ENCODE results near the gene C1orf174. TPM values are rescaled to one million over a fixed set of nuclear protein-coding genes. Genes with fewer than 3 reads are reported as not detected.

C1orf174 gene
- total RNA-seq, 1 donor from 2014 or later, result 22.1 TPM

DNA sequence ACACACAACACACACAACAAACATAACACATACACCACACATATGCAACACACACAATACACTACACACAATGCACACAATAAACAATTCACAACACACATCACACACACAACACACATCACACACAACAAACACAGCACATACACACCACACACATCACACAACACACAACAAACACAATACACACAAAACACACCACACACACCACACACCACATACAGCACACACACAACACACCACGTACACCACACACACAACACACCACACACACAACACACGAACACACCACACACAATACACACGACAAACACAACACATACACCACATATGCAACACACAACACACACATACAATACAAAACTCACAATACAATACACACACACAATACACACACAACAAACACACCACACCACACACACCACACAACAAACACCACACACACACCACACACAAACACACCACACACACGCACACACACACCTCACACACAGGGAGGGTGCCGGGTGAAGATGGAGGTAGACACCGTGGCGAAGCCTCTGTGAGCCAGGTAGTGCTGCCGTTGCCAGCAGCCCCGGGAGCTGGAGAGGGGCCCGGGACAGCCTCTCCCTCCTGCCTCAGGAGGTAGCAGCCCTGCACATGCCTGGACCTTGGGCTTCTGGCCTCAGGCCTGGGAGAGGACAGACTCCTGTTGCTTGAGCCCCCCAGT, 30.4 kb upstream of the C1orf174 start:
- no peaks in the 10 kb centered on the region for H3K27me3 Mint-ChIP-seq (ENCODE audit: unreplicated experiment)
- TF ChIP-seq, protein P1, sequence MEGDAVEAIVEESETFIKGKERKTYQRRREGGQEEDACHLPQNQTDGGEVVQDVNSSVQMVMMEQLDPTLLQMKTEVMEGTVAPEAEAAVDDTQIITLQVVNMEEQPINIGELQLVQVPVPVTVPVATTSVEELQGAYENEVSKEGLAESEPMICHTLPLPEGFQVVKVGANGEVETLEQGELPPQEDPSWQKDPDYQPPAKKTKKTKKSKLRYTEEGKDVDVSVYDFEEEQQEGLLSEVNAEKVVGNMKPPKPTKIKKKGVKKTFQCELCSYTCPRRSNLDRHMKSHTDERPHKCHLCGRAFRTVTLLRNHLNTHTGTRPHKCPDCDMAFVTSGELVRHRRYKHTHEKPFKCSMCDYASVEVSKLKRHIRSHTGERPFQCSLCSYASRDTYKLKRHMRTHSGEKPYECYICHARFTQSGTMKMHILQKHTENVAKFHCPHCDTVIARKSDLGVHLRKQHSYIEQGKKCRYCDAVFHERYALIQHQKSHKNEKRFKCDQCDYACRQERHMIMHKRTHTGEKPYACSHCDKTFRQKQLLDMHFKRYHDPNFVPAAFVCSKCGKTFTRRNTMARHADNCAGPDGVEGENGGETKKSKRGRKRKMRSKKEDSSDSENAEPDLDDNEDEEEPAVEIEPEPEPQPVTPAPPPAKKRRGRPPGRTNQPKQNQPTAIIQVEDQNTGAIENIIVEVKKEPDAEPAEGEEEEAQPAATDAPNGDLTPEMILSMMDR (IDR thresholded peaks at IDR 0.05), result no peak
- H3K4me3 Mint-ChIP-seq (ENCODE audit: unreplicated experiment), result no peak overlapping the region
- DNase-seq (ENCODE audit: extremely low spot score, unreplicated experiment), result no peak
- H3K36me3 Mint-ChIP-seq (ENCODE audit: unreplicated experiment), result no peaks in the 10 kb centered on the region
- H3K27ac Mint-ChIP-seq (ENCODE audit: unreplicated experiment), result no peak overlapping the region
- no peaks in the 10 kb centered on the region for H3K4me1 Mint-ChIP-seq (ENCODE audit: unreplicated experiment)
- no peaks in the 10 kb centered on the region for H3K9me3 Mint-ChIP-seq (ENCODE audit: unreplicated experiment)

DNA sequence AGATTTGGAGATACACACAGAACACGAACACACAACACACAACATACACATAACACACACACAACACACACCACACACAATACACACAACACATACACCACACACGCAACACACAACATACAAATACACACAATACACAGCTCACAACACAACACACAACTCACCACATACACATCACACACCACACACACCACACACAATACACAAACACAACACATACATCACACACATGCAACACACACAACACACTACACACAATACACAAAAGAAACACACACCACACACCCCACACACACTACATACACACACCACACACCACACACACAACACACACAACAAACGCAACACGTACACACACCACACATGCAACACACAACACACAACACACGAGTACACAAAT, 29.1 kb upstream of the C1orf174 start:
- no peaks in the 10 kb centered on the region for H3K9me3 Mint-ChIP-seq (ENCODE audit: unreplicated experiment)
- DNase-seq (ENCODE audit: extremely low spot score, unreplicated experiment), result no peak
- H3K36me3 Mint-ChIP-seq (ENCODE audit: unreplicated experiment), result no peaks in the 10 kb centered on the region
- H3K4me1 Mint-ChIP-seq (ENCODE audit: unreplicated experiment), result no peaks in the 10 kb centered on the region
- no peak overlapping the region for H3K4me3 Mint-ChIP-seq (ENCODE audit: unreplicated experiment)
- H3K27me3 Mint-ChIP-seq (ENCODE audit: unreplicated experiment), result no peaks in the 10 kb centered on the region
- TF ChIP-seq, protein P1 (IDR thresholded peaks at IDR 0.05), result no peak
- H3K27ac Mint-ChIP-seq (ENCODE audit: unreplicated experiment), result no peak overlapping the region

DNA sequence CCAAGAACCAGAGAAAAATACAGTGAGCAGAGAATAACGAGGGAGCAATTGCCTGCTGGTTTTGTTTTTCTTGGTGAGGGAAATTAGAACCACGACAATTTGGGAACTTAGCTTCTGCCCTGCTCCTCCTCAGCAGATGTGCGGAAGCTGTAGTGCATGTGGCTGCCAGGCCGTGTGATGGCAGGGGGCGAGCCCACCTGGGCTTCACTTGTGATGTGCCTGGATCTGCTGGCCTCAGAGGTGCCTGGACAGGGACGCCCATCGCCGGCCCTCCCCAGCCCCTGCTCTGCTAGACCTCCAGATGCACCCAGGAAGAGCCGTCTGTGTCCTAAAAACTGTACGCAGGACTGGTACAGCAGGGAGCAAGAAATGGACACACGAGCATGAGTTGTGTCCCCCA, 28.5 kb upstream of the C1orf174 start:
- H3K27ac Mint-ChIP-seq (ENCODE audit: unreplicated experiment), result no peak overlapping the region
- H3K4me3 Mint-ChIP-seq (ENCODE audit: unreplicated experiment), result no peak overlapping the region
- no peaks in the 10 kb centered on the region for H3K9me3 Mint-ChIP-seq (ENCODE audit: unreplicated experiment)
- H3K4me1 Mint-ChIP-seq (ENCODE audit: unreplicated experiment), result no peaks in the 10 kb centered on the region
- no peak for DNase-seq (ENCODE audit: extremely low spot score, unreplicated experiment)
- H3K36me3 Mint-ChIP-seq (ENCODE audit: unreplicated experiment), result no peaks in the 10 kb centered on the region
- TF ChIP-seq, protein P1 (IDR thresholded peaks at IDR 0.05), result no peak
- H3K27me3 Mint-ChIP-seq (ENCODE audit: unreplicated experiment), result no peaks in the 10 kb centered on the region

DNA sequence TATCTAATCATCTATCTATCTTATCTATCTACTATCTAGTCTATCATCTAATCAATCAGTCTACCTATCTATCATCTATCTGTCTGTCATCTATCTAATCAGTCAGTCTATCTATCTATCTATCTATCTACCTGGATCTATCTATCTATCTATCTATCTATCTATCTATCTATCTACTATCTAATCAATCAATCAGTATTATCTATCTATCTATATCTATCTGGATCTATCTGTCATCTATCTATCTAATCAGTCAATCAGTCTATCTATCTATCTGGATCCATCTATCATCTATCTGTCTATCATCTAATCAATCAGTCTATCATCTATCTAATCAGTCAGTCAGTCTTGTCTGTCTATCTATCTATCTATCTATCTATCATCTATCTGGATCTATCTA, 26.9 kb upstream of the C1orf174 start:
- H3K9me3 Mint-ChIP-seq (ENCODE audit: unreplicated experiment), result no peaks in the 10 kb centered on the region
- H3K4me3 Mint-ChIP-seq (ENCODE audit: unreplicated experiment), result no peak overlapping the region
- H3K36me3 Mint-ChIP-seq (ENCODE audit: unreplicated experiment), result no peaks in the 10 kb centered on the region
- TF ChIP-seq, protein P1 (IDR thresholded peaks at IDR 0.05), result no peak
- no peaks in the 10 kb centered on the region for H3K4me1 Mint-ChIP-seq (ENCODE audit: unreplicated experiment)
- no peak for DNase-seq (ENCODE audit: extremely low spot score, unreplicated experiment)
- H3K27ac Mint-ChIP-seq (ENCODE audit: unreplicated experiment), result no peak overlapping the region
- no peaks in the 10 kb centered on the region for H3K27me3 Mint-ChIP-seq (ENCODE audit: unreplicated experiment)

DNA sequence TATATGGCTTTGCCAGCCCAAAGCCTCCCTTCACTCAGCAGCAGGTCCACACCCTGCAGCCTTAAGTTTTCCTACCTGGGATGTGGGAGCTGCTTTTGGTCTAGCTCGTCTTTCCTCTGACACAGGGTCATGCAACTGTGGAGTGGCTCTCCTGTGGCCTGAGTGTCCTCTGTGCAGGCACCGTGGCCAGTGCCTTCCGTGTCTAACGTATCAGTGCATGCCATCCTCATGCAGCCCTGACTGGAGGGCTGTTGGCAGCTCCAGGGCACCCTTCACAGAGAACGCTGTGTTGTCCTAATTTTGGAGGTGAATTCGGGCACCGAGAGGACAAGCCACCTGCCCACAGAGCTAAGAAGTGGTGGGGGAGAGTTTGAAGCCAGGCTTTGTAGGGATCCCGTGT, 25.7 kb upstream of the C1orf174 start:
- Mint-ChIP-seq H3K36me3 (ENCODE audit: unreplicated experiment) (no peaks in the 10 kb centered on the region), H3K27ac (ENCODE audit: unreplicated experiment) (no peak overlapping the region), H3K4me3 (ENCODE audit: unreplicated experiment) (no peak overlapping the region), H3K4me1 (ENCODE audit: unreplicated experiment) (no peaks in the 10 kb centered on the region), H3K9me3 (ENCODE audit: unreplicated experiment) (no peaks in the 10 kb centered on the region), H3K27me3 (ENCODE audit: unreplicated experiment) (no peaks in the 10 kb centered on the region)
- TF ChIP-seq, protein P1 (IDR thresholded peaks at IDR 0.05), result no peak
- DNase-seq (ENCODE audit: extremely low spot score, unreplicated experiment), result no peak
